Aorta (tissue), 5 donors: ENCODE data around the gene SH3BP5. TPM values are rescaled to one million over a fixed set of nuclear protein-coding genes. Genes with fewer than 3 reads are reported as not detected.
"Not testable (repeated sequence)": the region's sequence is repeated elsewhere in the genome, so short reads cannot be mapped to it uniquely, and the experiment has no call there.

Experiments
- ATAC-seq: fragments of 200-7000 bp; cut with Tn5 transposase; one replicate; pipeline ENCODE4 v1.9.1; 2022; ENCODE audit warnings: moderate library complexity; ENCODE audit not compliant: low FRiP score
- DNase-seq, 2 donors: peaks; one replicate each; pipeline ENCODE4 v3.0.0-alpha.2; 2020
- H3K27ac ChIP-seq, 2 donors: one replicate each; pipeline ENCODE4 v1.5.1; 2013; ENCODE audit warnings: low read length in 2 of 2, mild to moderate bottlenecking in 2 of 2, moderate library complexity in 2 of 2, control low read depth in 1 of 2, inconsistent platforms in 1 of 2, low read depth in 1 of 2
- H3K27me3 ChIP-seq, 2 donors: one replicate each; pipeline ENCODE4 v1.6.1; 2013; ENCODE audit warnings: control low read depth in 1 of 2, low read length in 1 of 2, mild to moderate bottlenecking in 1 of 2, moderate library complexity in 1 of 2; ENCODE audit not compliant: insufficient read depth in 2 of 2, control insufficient read depth in 1 of 2
- H3K36me3 ChIP-seq, 2 donors: one replicate each; pipeline ENCODE4 v1.6.1; 2013; ENCODE audit warnings: control low read depth in 1 of 2, low read length in 1 of 2, mild to moderate bottlenecking in 1 of 2; ENCODE audit not compliant: insufficient read depth in 2 of 2, control insufficient read depth in 1 of 2
- H3K4me1 ChIP-seq, 2 donors: one replicate each; pipeline ENCODE4 v1.6.1; 2013; ENCODE audit warnings: low read length in 2 of 2, control low read depth in 1 of 2, mild to moderate bottlenecking in 1 of 2, moderate library complexity in 1 of 2; ENCODE audit not compliant: insufficient read depth in 2 of 2, control insufficient read depth in 1 of 2
- H3K4me3 ChIP-seq, 2 donors: one replicate each; pipeline ENCODE4 v1.5.1; 2013; ENCODE audit warnings: low read length in 2 of 2, control low read depth in 1 of 2, mild to moderate bottlenecking in 1 of 2
- H3K9me3 ChIP-seq: one replicate; pipeline ENCODE4 v1.6.1; 2013; ENCODE audit warnings: mild to moderate bottlenecking, low read length; ENCODE audit not compliant: control insufficient read depth
- WGBS, 2 donors: extraction: QIAGEN DNeasy Blood & Tissue Kit; methylation state at CpG; one replicate each; pipeline ENCODE4 v1.1.7; 2013; 5-methylcytosine and 5-hydroxymethylcytosine counted together
- intact Hi-C, 2 donors: fragments of 100-400 bp; cut with DNase I; formaldehyde crosslinking; loops; one replicate each; pipeline versions ENCODE4 v1.14.2 to v1.15.0; 2022
- polyA plus RNA-seq, 2 donors: library from polyadenylated mRNA; stranded (reverse); fragments of 200-250 nt; gene quantifications; one replicate each; pipeline ENCODE4 v1.2.3, GENCODE V29; 2013
- total RNA-seq, 2 donors: library from RNA; stranded (reverse); fragmentation: NEBNext Ultra II Directional; extraction: Animal tissue kit (Norgen Biotek cat#: 25700); gene quantifications; one replicate each; pipeline ENCODE4 v1.2.1, GENCODE V29; 2021
- donor health status: healthy with polysubstance abuse.
- donor health status: Bipolar disorder and iron deficiency.
- donor health status: DM: no; HTN: no; CAD: no.
- donor health status: DM: no; HTN: no; CAD: no.
- donor health status: DM: yes; HTN: yes; CAD: no.

Gene SH3BP5
- total and polyA plus RNA-seq, 4 donors, result 26.5 to 93.1 (median 71.3) TPM

- Histone ChIP-seq H3K4me1 (no peaks in the 10 kb centered on the region), H3K27me3 (no peaks in the 10 kb centered on the region), H3K4me3 (no peak overlapping the region), H3K27ac (no peak overlapping the region), H3K36me3 (no peaks in the 10 kb centered on the region), H3K9me3 (peaks cover 4% of the 10 kb centered on the region)
- DNase-seq (no peak), ATAC-seq (no peak)
- 93 to 96% methylated on average over 3 of the region's 3 CpGs for WGBS, 2 donors
- intact Hi-C loops, result no loop called here
These were observed 17.8 kb upstream of the SH3BP5 start for GRCh38 chr3:15350141-15350540.

DNA sequence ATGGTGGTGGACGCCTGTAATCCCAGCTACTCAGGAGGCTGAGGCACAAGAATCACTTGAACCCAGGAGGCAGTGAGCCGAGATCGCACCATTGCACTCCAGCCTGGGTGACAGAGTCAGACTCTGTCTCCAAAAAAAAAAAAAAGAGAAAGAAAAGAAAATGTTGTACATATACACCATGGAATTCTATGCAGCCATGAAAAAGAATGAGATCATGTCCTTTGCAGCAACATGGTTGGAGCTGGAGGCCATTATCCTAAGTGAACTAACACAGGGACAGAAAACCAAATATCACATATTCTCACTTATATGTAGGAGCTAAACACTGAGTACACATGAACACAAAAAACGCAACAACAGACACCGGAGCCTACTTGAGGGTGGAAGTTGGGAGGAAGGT lies 17.1 kb upstream of the SH3BP5 start:
- H3K9me3 ChIP-seq, intact Hi-C loops, H3K36me3 ChIP-seq, H3K4me3 ChIP-seq, ATAC-seq, H3K4me1 ChIP-seq, H3K27me3 ChIP-seq, H3K27ac ChIP-seq, DNase-seq: not testable (repeated sequence)
- WGBS, 2 donors, result 98% methylated on average over 5 of the region's 5 CpGs

GRCh38 chr3:15348246-15348645 lies 15.9 kb upstream of the SH3BP5 start:
- no peaks in the 10 kb centered on the region for H3K4me1 ChIP-seq
- DNase-seq (no peak), ATAC-seq (no peak)
- WGBS, 2 donors, result 70 to 76% methylated on average over 1 of the region's 1 CpG
- intact Hi-C loops, result no loop called here
- H3K27me3 ChIP-seq, result no peaks in the 10 kb centered on the region
- no peaks in the 10 kb centered on the region for H3K36me3 ChIP-seq
- H3K9me3 ChIP-seq, result peaks cover 6% of the 10 kb centered on the region
- no peak overlapping the region for H3K27ac ChIP-seq
- H3K4me3 ChIP-seq, result no peak overlapping the region

DNA sequence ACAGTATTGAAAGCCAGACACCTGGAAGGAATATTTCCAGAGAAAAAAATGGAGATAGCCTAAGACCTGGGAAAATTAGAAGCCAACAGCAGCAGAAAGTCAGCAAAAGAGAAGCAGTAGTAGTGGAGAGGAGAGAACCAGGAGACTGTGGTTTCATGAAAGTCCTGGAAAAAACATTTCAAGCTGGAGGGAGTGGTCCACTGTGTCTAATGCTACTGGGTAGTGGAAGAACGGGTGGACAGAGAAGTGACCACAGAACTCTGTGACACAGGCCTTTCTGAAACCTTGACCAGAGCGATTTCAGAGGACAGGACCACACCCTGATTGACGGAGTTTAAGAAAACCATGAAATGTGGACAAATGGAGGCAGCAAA lies 15.3 kb upstream of the SH3BP5 start:
- peaks cover 7% of the 10 kb centered on the region for H3K9me3 ChIP-seq
- intact Hi-C loops, result no loop called here
- H3K4me1 ChIP-seq, result no peaks in the 10 kb centered on the region
- H3K27me3 ChIP-seq, result no peaks in the 10 kb centered on the region
- ATAC-seq, result no peak
- no peaks in the 10 kb centered on the region for H3K36me3 ChIP-seq
- 84 to 86% methylated on average over 3 of the region's 3 CpGs for WGBS, 2 donors
- no peak overlapping the region for H3K27ac ChIP-seq
- no peak overlapping the region for H3K4me3 ChIP-seq
- DNase-seq, result no peak

DNA sequence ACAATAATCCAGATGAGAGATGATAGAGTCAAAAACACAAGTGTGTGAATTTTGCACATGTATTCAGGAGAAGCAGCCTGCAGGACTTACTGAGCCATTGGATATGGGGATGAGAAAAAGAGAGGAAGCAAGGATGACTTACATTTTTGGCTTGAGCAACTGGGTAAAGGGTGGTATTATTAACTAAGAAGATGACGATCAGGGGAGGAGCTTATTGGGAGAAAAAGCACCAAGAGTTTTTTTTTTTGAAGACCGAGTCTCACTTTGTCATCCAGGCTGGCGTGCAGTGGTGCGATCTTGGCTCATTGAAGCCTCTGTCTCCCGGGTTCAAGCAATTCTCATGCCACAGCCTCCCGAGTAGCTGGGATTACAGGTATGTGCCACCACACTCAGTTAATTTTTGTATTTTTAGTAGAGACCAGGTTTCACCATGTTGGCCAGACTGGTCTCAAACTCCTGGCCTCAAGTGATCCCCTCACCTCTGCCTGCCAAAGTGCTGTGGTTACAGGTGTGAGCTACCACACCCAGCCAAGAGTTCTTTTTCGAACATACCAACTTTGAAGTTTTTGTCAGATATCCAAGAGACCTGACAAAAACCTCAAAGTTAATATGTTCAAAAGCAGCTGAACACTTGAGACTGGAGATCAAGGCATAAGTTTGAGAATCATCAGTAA lies 14.8 kb upstream of the SH3BP5 start:
- Histone ChIP-seq H3K36me3 (no peaks in the 10 kb centered on the region), H3K27me3 (no peaks in the 10 kb centered on the region), H3K4me1 (no peaks in the 10 kb centered on the region), H3K27ac (no peak overlapping the region), H3K4me3 (no peak overlapping the region), H3K9me3 (peaks cover 7% of the 10 kb centered on the region)
- ATAC-seq (no peak), DNase-seq (no peak)
- intact Hi-C loops, result no loop called here
- 93 to 94% methylated on average over 7 of the region's 7 CpGs for WGBS, 2 donors

DNA sequence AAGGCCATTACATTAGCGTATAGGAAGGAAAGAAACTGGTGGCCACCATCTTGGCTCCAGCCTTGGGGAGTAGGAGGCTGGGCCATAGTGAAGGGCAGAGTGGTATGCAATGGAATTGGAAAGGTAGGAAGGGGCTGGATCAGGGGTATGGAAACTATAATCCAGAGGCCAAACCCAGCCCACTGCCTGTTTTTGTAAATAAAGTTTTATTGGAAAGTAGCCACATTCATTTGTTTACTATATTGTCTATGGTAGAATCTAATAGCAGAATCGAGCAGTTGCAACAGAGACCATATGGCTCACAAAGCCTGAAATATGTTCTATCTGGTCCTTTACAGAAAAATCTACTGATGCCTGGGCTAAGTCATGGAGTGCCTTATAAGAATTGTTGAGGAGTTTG lies 14.1 kb upstream of the SH3BP5 start:
- 95 to 96% methylated on average over 2 of the region's 2 CpGs for WGBS, 2 donors
- intact Hi-C loops, result no loop called here
- ATAC-seq, result no peak
- no peak for DNase-seq
- Histone ChIP-seq H3K36me3 (no peaks in the 10 kb centered on the region), H3K27me3 (no peaks in the 10 kb centered on the region), H3K4me1 (no peaks in the 10 kb centered on the region), H3K4me3 (no peak overlapping the region), H3K27ac (no peak overlapping the region), H3K9me3 (peaks cover 4% of the 10 kb centered on the region)

GRCh38 chr3:15345608-15346137 lies 13.3 kb upstream of the SH3BP5 start:
- Histone ChIP-seq H3K36me3 (no peaks in the 10 kb centered on the region), H3K27me3 (no peaks in the 10 kb centered on the region), H3K4me1 (no peaks in the 10 kb centered on the region), H3K27ac (no peak overlapping the region), H3K9me3 (peaks cover 3% of the 10 kb centered on the region), H3K4me3 (no peak overlapping the region)
- ATAC-seq (no peak), DNase-seq (no peak)
- intact Hi-C loops, result no loop called here
- WGBS, 2 donors, result 82 to 85% methylated on average over 4 of the region's 4 CpGs

DNA sequence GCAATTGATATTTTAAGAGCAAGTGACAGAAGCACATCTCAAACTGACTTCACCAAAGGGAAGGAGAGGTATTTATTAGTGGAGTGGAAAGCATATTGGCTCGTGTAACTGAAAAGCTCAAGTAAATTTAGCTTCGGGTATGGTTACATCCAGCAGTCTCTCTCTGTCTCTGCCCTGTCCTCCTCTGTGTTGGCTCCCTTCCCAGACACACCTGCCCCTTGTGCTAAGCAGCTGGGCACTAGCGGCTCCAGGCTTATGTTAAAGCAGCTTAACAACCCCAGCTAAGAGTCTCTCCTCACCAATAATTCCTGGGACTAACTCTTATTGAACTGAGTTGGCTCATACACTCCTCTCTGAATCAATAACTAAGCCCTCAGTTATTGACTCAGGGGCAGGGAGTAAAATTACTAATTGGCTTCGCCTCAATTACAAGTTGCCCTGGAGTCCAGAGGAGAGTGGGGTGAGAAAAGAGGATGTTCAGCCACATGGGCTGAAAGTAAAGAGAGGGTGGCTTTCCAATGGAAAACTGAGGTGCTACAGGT lies 12.8 kb upstream of the SH3BP5 start:
- no peak for DNase-seq
- Histone ChIP-seq H3K27ac (no peak overlapping the region), H3K9me3 (peaks cover 3% of the 10 kb centered on the region), H3K4me3 (no peak overlapping the region), H3K36me3 (no peaks in the 10 kb centered on the region), H3K27me3 (no peaks in the 10 kb centered on the region), H3K4me1 (no peaks in the 10 kb centered on the region)
- intact Hi-C loops, result no loop called here
- WGBS, 2 donors, result 85 to 87% methylated on average over 4 of the region's 4 CpGs
- ATAC-seq, result no peak

GRCh38 chr3:15342945-15343344 lies 10.6 kb upstream of the SH3BP5 start:
- no peak overlapping the region for H3K4me3 ChIP-seq
- ATAC-seq (no peak), DNase-seq (no peak)
- intact Hi-C loops, result no loop called here
- H3K9me3 ChIP-seq, result peaks cover 3% of the 10 kb centered on the region
- no peaks in the 10 kb centered on the region for H3K27me3 ChIP-seq
- WGBS, 2 donors, result 86 to 90% methylated on average over 1 of the region's 1 CpG
- H3K27ac ChIP-seq, result no peak overlapping the region
- no peaks in the 10 kb centered on the region for H3K4me1 ChIP-seq
- no peaks in the 10 kb centered on the region for H3K36me3 ChIP-seq
